ENCODE results near the gene EIF5AL1. TPM values are rescaled to one million over a fixed set of nuclear protein-coding genes. Genes with fewer than 3 reads are reported as not detected.
A peak's percentile ranks its signal among the peaks of the same experiment; 100 is the strongest.
"Not testable (repeated sequence)": the region's sequence is repeated elsewhere in the genome, so short reads cannot be mapped to it uniquely, and the experiment has no call there.

The EIF5AL1 gene
- total and polyA plus RNA-seq, 2 of the 8 experiments (the other 6 are each of a cell fraction or from before 2014, with no cell fraction given), result 1.7 to 2.2 TPM

DNA sequence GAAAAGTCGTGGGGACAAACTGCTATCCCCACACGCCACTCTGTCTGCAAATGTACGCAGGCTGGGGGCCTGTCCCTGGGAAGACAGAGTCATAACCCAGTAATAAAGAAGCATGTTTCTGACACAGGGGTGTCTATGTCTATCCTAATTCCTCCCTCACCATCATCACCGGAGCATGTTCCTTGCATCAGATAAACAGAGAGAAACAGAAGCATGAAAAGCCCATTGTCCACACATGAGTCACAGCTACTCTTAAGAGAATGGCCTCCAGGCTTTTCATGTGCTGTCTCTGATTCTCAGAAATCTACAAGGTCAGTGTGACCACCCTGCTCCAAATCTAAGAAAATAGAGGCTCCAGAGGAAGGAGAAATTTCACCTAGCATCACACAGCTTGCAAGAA lies 4.1 kb upstream of the EIF5AL1 start:
- H2AK5ac ChIP-seq (ENCODE audit: low read depth, low read length); H3K27ac ChIP-seq (ENCODE audit: low read depth, low read length); H2AFZ ChIP-seq (ENCODE audit: low read length); H2BK5ac ChIP-seq (ENCODE audit: low read depth, low read length); H3K14ac ChIP-seq (ENCODE audit: insufficient read length); H3K23ac ChIP-seq (ENCODE audit: insufficient read length); H3K4me1 ChIP-seq (replicated peaks in 1 of 4; ENCODE audit: control insufficient read depth in 3 of 4, insufficient read depth in 4 of 4, low read length in 3 of 4); H3K36me3 ChIP-seq (ENCODE audit: control insufficient read depth in 2 of 4, insufficient read depth in 4 of 4, low read length in 3 of 4); DNase-seq (ENCODE audit: low read depth in 1 of 2, low spot score in 2 of 2); FAIRE-seq; H3K9me3 ChIP-seq (ENCODE audit: insufficient read depth in 2 of 2, low read depth in 1 of 2, low read length in 1 of 2); POLR2A ChIA-PET (ENCODE audit: partially characterized antibody); H3K79me1 ChIP-seq (ENCODE audit: low read depth, low read length); H3K9ac ChIP-seq (replicated peaks in 1 of 4; ENCODE audit: extremely low read depth in 1 of 4, low read depth in 3 of 4, low read length in 3 of 4); H3K27me3 ChIP-seq (replicated peaks in 1 of 4; ENCODE audit: control insufficient read depth in 3 of 4, extremely low read depth in 1 of 4, insufficient read depth in 3 of 4, low read length in 3 of 4); H3K4me2 ChIP-seq (ENCODE audit: insufficient read depth in 1 of 2, low read depth in 2 of 2, low read length in 2 of 2); H4K91ac ChIP-seq (replicated peaks; ENCODE audit: insufficient read length, low read length); H4K5ac ChIP-seq (ENCODE audit: insufficient read length, low read depth, low read length); H2BK20ac ChIP-seq (ENCODE audit: low read length); H2BK15ac ChIP-seq (ENCODE audit: low read length); H2BK120ac ChIP-seq (replicated peaks; ENCODE audit: low read depth, low read length); H3K23me2 ChIP-seq (ENCODE audit: low read depth, low read length); H4K20me1 ChIP-seq (replicated peaks in 1 of 2; ENCODE audit: control insufficient read depth in 1 of 2, insufficient read depth in 2 of 2, low read length in 2 of 2); H2BK12ac ChIP-seq (ENCODE audit: low read depth, low read length); H4K8ac ChIP-seq (ENCODE audit: extremely low read depth, insufficient read depth, low read length); H3K4me3 ChIP-seq (ENCODE audit: extremely low read depth in 1 of 4, insufficient read depth in 2 of 4, low read depth in 3 of 4, low read length in 4 of 4); H3K79me2 ChIP-seq (ENCODE audit: control insufficient read depth in 1 of 2, insufficient read depth in 2 of 2, low read length in 2 of 2); H3K56ac ChIP-seq (replicated peaks; ENCODE audit: insufficient read length, low read depth, low read length); H3K18ac ChIP-seq (ENCODE audit: extremely low read depth, low read length); H3K4ac ChIP-seq (replicated peaks; ENCODE audit: insufficient read length, low read depth, low read length): not testable (repeated sequence)
- WGBS, 2 experiments (ENCODE audit: extremely low coverage in 1 of 2, insufficient coverage in 1 of 2, insufficient read length in 1 of 2, insufficient replicate concordance in 2 of 2, low coverage in 1 of 2, low lambda C conversion rate in 2 of 2, missing lambda C conversion rate in 1 of 2), result 87% methylated on average over 3 of the region's 4 CpGs; no CpG with 5 or more reads in 1 of the 2 experiments
- CTCF ChIA-PET (ENCODE audit: partially characterized antibody), result interaction anchor here (1.0 kb wide), 1 partner anchor 11 kb away, joined by 3 read pairs; no protein-coding TSS in a partner anchor

DNA sequence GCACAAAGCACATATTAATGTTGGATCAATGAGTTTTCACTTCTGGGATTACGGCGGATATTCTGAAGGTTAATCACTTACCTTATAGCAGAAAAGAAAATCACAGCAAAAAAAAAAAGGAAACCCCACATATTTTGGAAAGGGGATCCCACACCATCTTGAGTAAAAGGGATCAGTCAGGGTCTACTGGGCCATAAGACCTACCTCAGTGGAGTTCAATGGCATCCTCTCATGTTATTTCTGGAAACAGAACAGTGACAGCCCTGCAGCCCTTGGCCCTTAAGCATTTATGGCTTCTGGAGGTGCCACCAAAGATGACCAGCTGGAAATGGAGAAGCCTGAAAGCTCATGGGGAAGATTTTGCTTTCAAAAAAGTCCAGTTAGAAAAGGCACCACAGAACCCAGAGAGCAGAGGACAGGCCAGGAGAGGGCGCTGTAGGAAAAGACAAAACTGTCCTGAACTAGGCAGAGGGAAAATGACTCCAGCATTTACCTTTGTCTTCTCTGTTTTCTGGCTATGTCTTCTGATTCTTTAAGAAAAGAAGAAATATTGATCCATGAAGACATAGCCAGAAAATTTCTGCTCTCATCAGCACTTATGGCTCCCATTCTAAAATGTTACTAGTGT lies 2.9 kb upstream of the EIF5AL1 start:
- H3K23ac ChIP-seq (ENCODE audit: insufficient read length); H2AFZ ChIP-seq (ENCODE audit: low read length); H3K27me3 ChIP-seq (replicated peaks in 1 of 4; ENCODE audit: control insufficient read depth in 3 of 4, extremely low read depth in 1 of 4, insufficient read depth in 3 of 4, low read length in 3 of 4); H4K20me1 ChIP-seq (replicated peaks in 1 of 2; ENCODE audit: control insufficient read depth in 1 of 2, insufficient read depth in 2 of 2, low read length in 2 of 2); H3K36me3 ChIP-seq (ENCODE audit: control insufficient read depth in 2 of 4, insufficient read depth in 4 of 4, low read length in 3 of 4); H2BK20ac ChIP-seq (ENCODE audit: low read length); H2BK5ac ChIP-seq (ENCODE audit: low read depth, low read length); H3K27ac ChIP-seq (ENCODE audit: low read depth, low read length); H3K56ac ChIP-seq (replicated peaks; ENCODE audit: insufficient read length, low read depth, low read length); H2BK15ac ChIP-seq (ENCODE audit: low read length); H2AK5ac ChIP-seq (ENCODE audit: low read depth, low read length); DNase-seq (ENCODE audit: low read depth in 1 of 2, low spot score in 2 of 2); H2BK12ac ChIP-seq (ENCODE audit: low read depth, low read length); H3K9ac ChIP-seq (replicated peaks in 1 of 4; ENCODE audit: extremely low read depth in 1 of 4, low read depth in 3 of 4, low read length in 3 of 4); H4K8ac ChIP-seq (ENCODE audit: extremely low read depth, insufficient read depth, low read length); H3K9me3 ChIP-seq (ENCODE audit: insufficient read depth in 2 of 2, low read depth in 1 of 2, low read length in 1 of 2); H3K4me1 ChIP-seq (replicated peaks in 1 of 4; ENCODE audit: control insufficient read depth in 3 of 4, insufficient read depth in 4 of 4, low read length in 3 of 4); H2BK120ac ChIP-seq (replicated peaks; ENCODE audit: low read depth, low read length); H3K14ac ChIP-seq (ENCODE audit: insufficient read length); H3K79me2 ChIP-seq (ENCODE audit: control insufficient read depth in 1 of 2, insufficient read depth in 2 of 2, low read length in 2 of 2); H3K4ac ChIP-seq (replicated peaks; ENCODE audit: insufficient read length, low read depth, low read length); H3K18ac ChIP-seq (ENCODE audit: extremely low read depth, low read length); H3K23me2 ChIP-seq (ENCODE audit: low read depth, low read length); H3K4me2 ChIP-seq (ENCODE audit: insufficient read depth in 1 of 2, low read depth in 2 of 2, low read length in 2 of 2); H3K4me3 ChIP-seq (ENCODE audit: extremely low read depth in 1 of 4, insufficient read depth in 2 of 4, low read depth in 3 of 4, low read length in 4 of 4); H4K91ac ChIP-seq (replicated peaks; ENCODE audit: insufficient read length, low read length); CTCF ChIA-PET (ENCODE audit: partially characterized antibody); H3K79me1 ChIP-seq (ENCODE audit: low read depth, low read length); H4K5ac ChIP-seq (ENCODE audit: insufficient read length, low read depth, low read length); POLR2A ChIA-PET (ENCODE audit: partially characterized antibody): not testable (repeated sequence)
- peak; percentile 90 for FAIRE-seq
- 87% methylated on average over 2 of the region's 3 CpGs; no CpG with 5 or more reads in 1 of the 2 experiments for WGBS, 2 experiments (ENCODE audit: extremely low coverage in 1 of 2, insufficient coverage in 1 of 2, insufficient read length in 1 of 2, insufficient replicate concordance in 2 of 2, low coverage in 1 of 2, low lambda C conversion rate in 2 of 2, missing lambda C conversion rate in 1 of 2)
